Measurements from ENCODE around the gene SFI1.
"Not testable (repeated sequence)": the region's sequence is repeated elsewhere in the genome, so short reads cannot be mapped to it uniquely, and the experiment has no call there.

Gene SFI1

DNA sequence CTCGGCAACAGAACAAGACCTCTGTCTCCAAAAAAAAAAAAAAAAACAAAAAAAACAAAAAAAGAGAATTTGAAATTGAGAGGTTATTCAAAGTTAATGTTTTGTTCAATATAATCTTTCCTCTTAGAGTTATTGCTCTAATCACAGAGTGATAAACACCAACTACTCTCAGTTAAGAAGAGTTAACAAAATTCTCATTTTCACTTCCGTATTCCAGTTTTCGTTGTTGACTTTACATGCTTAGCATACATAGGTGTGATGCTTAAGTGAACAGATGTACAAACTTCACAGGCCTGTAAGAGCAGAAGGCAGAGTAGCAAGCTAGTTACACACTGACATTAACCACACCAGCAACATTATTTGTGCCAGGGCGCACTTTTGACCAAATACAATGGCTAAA, 19.0 kb upstream of the SFI1 start:
- no peak for TF ChIP-seq CTCF (IDR thresholded peaks at IDR 0.05; ENCODE audit: low read depth, low read length, missing control alignments)
- Histone ChIP-seq H3K36me3 (replicated peaks) (peaks cover 24% of the 10 kb centered on the region), H3K27ac (no peak overlapping the region), H3K27me3 (replicated peaks) (no peaks in the 10 kb centered on the region), H3K4me3 (ENCODE audit: low read depth, low read length) (no peak overlapping the region)
- in situ Hi-C loops (cut with HindIII; ENCODE audit: low pct_ligation_motif_present, low sequenced_read_pairs): no loop called here
- DNase-seq: no peak

- H3K36me3 ChIP-seq (replicated peaks): peaks cover 49% of the 10 kb centered on the region
These were observed 15.2 kb upstream of the SFI1 start for GRCh38 chr22:31481129-31481528.

DNA sequence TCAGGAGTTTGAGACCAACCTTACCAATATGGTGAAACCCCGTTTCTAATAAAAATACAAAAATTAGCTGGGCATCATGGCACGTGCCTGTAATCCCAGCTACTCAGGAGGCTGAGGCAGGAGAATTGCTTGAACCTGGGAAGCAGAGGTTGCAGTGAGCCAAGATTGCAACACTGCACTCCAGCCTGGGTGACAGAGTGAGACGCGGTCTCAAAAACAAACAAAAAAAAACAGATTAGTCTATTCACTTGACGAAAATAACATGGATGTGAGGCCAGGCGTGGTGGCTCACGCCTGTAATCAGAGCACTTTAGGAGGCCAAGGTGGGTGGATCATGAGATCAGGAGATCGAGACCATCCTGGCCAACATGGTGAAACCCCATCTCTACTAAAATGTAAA, 13.9 kb upstream of the SFI1 start:
- H3K27ac ChIP-seq; H3K4me3 ChIP-seq (ENCODE audit: low read depth, low read length); DNase-seq; in situ Hi-C loops (cut with HindIII; ENCODE audit: low pct_ligation_motif_present, low sequenced_read_pairs); H3K27me3 ChIP-seq (replicated peaks): not testable (repeated sequence)
- H3K36me3 ChIP-seq (replicated peaks): peaks cover 57% of the 10 kb centered on the region

More at GRCh38 chr22:31481129-31481528, 15.2 kb upstream of the SFI1 start:
- no peak overlapping the region for H3K27ac ChIP-seq
- TF ChIP-seq CTCF (IDR thresholded peaks at IDR 0.05; ENCODE audit: low read depth, low read length, missing control alignments): no peak
- H3K27me3 ChIP-seq (replicated peaks): no peaks in the 10 kb centered on the region
- no peak overlapping the region for H3K4me3 ChIP-seq (ENCODE audit: low read depth, low read length)
- DNase-seq: no peak
- in situ Hi-C loops (cut with HindIII; ENCODE audit: low pct_ligation_motif_present, low sequenced_read_pairs): no loop called here

DNA sequence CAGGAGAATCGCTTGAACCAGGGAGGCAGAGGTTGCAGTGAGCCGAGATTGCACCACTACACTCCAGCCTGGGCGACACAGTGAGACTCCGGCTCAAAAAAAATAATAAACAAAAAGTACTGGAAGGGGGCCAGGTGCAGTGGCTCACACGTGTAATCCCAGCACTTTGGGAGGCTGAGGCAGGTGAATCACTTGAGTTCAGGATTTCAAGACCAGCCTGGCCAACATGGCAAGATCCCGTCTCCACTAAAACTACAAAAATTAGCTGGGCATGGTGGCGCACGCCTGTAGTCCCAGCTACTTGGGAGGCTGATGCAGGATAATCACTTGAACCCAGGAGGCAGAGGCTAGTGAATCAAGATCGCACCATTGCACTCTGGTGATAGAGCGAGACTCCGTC, 10.0 kb upstream of the SFI1 start:
- DNase-seq; in situ Hi-C loops (cut with HindIII; ENCODE audit: low pct_ligation_motif_present, low sequenced_read_pairs); H3K27me3 ChIP-seq (replicated peaks); H3K27ac ChIP-seq; H3K4me3 ChIP-seq (ENCODE audit: low read depth, low read length): not testable (repeated sequence)
- H3K36me3 ChIP-seq (replicated peaks): peaks cover 43% of the 10 kb centered on the region

- in situ Hi-C loops (cut with HindIII; ENCODE audit: low pct_ligation_motif_present, low sequenced_read_pairs): no loop called here
These were observed 9.4 kb upstream of the SFI1 start for GRCh38 chr22:31486951-31487350.

DNA sequence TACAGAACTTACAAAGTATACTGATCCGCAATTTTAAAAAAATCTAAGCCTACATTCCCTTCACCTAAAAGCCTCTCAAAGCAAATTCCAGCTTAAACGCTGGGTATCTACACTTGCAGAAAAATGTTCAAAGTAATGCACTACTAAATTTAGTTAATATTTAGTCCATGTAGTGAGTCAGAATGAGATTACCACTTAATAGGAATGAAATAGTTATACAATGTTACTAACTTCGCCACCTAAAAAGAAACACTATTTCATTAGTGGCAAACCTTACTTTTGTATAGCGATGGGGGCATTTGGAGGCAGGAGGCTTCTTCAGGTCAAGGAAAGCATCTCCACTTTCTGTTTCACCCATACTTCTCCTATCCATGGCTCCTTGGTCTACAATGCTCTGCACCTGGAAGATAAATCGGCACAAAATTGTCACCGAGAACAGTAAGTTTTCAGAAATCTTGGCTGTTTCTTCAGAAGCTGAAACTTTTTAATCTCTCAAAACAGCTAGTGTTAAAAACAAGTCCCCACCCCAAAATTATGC, 7.9 kb upstream of the SFI1 start:
- in situ Hi-C loops (cut with HindIII; ENCODE audit: low pct_ligation_motif_present, low sequenced_read_pairs): no loop called here
- DNase-seq: no peak
- Histone ChIP-seq H3K27ac (no peak overlapping the region), H3K4me3 (ENCODE audit: low read depth, low read length) (peak overlapping the region; percentile 85), H3K36me3 (replicated peaks) (peaks cover 37% of the 10 kb centered on the region), H3K27me3 (replicated peaks) (no peaks in the 10 kb centered on the region)
- TF ChIP-seq CTCF (IDR thresholded peaks at IDR 0.05; ENCODE audit: low read depth, low read length, missing control alignments): no peak

More at GRCh38 chr22:31486951-31487350, 9.4 kb upstream of the SFI1 start:
- no peak for TF ChIP-seq CTCF (IDR thresholded peaks at IDR 0.05; ENCODE audit: low read depth, low read length, missing control alignments)
- Histone ChIP-seq H3K36me3 (replicated peaks) (peaks cover 37% of the 10 kb centered on the region), H3K27me3 (replicated peaks) (no peaks in the 10 kb centered on the region), H3K4me3 (ENCODE audit: low read depth, low read length) (no peak overlapping the region), H3K27ac (no peak overlapping the region)
- DNase-seq: no peak

- H3K27me3 ChIP-seq (replicated peaks): no peaks in the 10 kb centered on the region
- peak overlapping the region; percentile 85 for H3K4me3 ChIP-seq (ENCODE audit: low read depth, low read length)
- no peak for TF ChIP-seq CTCF (IDR thresholded peaks at IDR 0.05; ENCODE audit: low read depth, low read length, missing control alignments)
- peak overlapping the region; percentile 100 for H3K27ac ChIP-seq
- H3K36me3 ChIP-seq (replicated peaks): peaks cover 30% of the 10 kb centered on the region
- peak; percentile 9 for DNase-seq
- in situ Hi-C loops (cut with HindIII; ENCODE audit: low pct_ligation_motif_present, low sequenced_read_pairs): no loop called here
These were observed 7.2 kb upstream of the SFI1 start for GRCh38 chr22:31488988-31489617.
